ENCODE data around the gene TAF1B.

DNA sequence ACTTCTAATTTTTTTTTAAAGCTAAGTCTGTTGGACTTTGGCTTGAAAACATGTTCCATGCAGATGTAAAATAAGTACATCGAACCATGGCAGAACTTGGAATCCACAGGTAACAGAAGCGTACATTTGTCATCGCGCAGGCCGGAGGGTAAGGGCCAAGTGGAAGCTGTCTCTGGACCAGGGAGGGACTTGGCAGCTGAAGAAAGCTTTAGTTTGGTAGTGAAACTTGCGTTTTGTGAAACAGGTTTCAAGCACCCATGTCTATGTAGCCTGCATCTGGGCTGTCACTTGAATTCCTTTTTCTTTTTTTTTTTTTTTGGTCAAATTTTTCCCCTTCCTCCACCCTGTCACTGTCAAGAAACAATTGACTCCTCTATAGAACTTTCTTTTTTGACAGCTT is 128.6 kb downstream of the TAF1B start:
- no peak for TF ChIP-seq POLR2AphosphoS5 (IDR thresholded peaks at IDR 0.05; ENCODE audit: low read depth, low read length)
- no peak for TF ChIP-seq POLR2A (IDR thresholded peaks at IDR 0.05; ENCODE audit: low read depth, low read length)
- TF ChIP-seq TAF1 (IDR thresholded peaks at IDR 0.05; ENCODE audit: borderline replicate concordance, low read depth, low read length) = no peak

Measured in GM12892 (cell line).